Prostate gland (tissue), 2 donors: ENCODE data around the gene ATP6V0A4.

Source experiments
- CTCF ChIP-seq, 4 experiments: fragments of 200-600 bp in 2 of 4; fragments of 450-650 bp in 2 of 4; sonication (generic) in 2 of 4; IDR thresholded peaks; 1 replicate in 3 of 4; 2 replicates in 1 of 4; pipeline ENCODE4 v1.5.1; 2016 to 2019; ENCODE audit warnings: antibody characterized with exemption in 4 of 4, mild to moderate bottlenecking in 2 of 4, moderate library complexity in 2 of 4
- POLR2AphosphoS5 ChIP-seq: sonication (generic); formaldehyde crosslinking; IDR thresholded peaks from one replicate; pipeline ENCODE4 v1.6.1; 2017; ENCODE audit warnings: antibody characterized with exemption

GRCh38 chr7:138663725-138664710, 134.0 kb downstream of the ATP6V0A4 start:
- TF ChIP-seq CTCF (IDR thresholded peaks at IDR 0.05) (no peak), POLR2AphosphoS5 (no peak)
